GM23338 (cell line): Measurements from ENCODE around the gene ZCCHC24.

Experiments
- CREB1 ChIP-seq: fragments of 250-450 bp; sonication (Bioruptor Pico); IDR thresholded peaks from 2 replicates; pipeline ENCODE4 v1.5.0; 2020; ENCODE audit warnings: low read depth, mild to moderate bottlenecking, moderate library complexity
- EZH2 ChIP-seq: fragments of 200-600 bp; sonication (generic); IDR thresholded peaks from one replicate; pipeline ENCODE4 v1.8.0; 2017; ENCODE audit warnings: antibody characterized with exemption, mild to moderate bottlenecking, low read depth; ENCODE audit not compliant: unreplicated experiment
- EZH2phosphoT487 ChIP-seq: fragments of 200-600 bp; sonication (generic); IDR thresholded peaks from one replicate; pipeline ENCODE4 v1.8.1; 2018; ENCODE audit warnings: antibody characterized with exemption; ENCODE audit not compliant: unreplicated experiment
- JUNB ChIP-seq: IDR thresholded peaks from one replicate; pipeline ENCODE4 v1.6.1; 2016; ENCODE audit warnings: antibody characterized with exemption; ENCODE audit not compliant: unreplicated experiment
- NANOG ChIP-seq: IDR thresholded peaks from 2 replicates; pipeline ENCODE4 v1.6.1; 2016; ENCODE audit warnings: antibody characterized with exemption, borderline replicate concordance
- POLR2AphosphoS5 ChIP-seq: IDR thresholded peaks from 2 replicates; pipeline ENCODE4 v1.6.1; 2016; ENCODE audit warnings: antibody characterized with exemption, low read depth
- STAT1 ChIP-seq: IDR thresholded peaks from one replicate; pipeline ENCODE4 v1.6.1; 2016; ENCODE audit warnings: antibody characterized with exemption; ENCODE audit not compliant: unreplicated experiment
- ZNF331 ChIP-seq: fragments of 250-450 bp; sonication (Bioruptor Pico); IDR thresholded peaks from 2 replicates; pipeline ENCODE4 v1.5.0; 2020; ENCODE audit warnings: low read depth, mild to moderate bottlenecking, moderate library complexity
- TF ChIP-seq, protein P1 (sequence below), 2 experiments: fragments of 200-600 bp in 1 of 2; sonication (generic) in 1 of 2; conservative IDR thresholded peaks; 2 replicates each; pipeline versions ENCODE4 v1.5.1 to v1.6.1; 2016 to 2017; ENCODE audit warnings: antibody characterized with exemption in 2 of 2, low read depth in 2 of 2, mild to moderate bottlenecking in 2 of 2, moderate library complexity in 1 of 2
- TF ChIP-seq, protein P2 (sequence below): IDR thresholded peaks from 2 replicates; pipeline ENCODE4 v1.6.1; 2016; ENCODE audit warnings: antibody characterized with exemption
- TF ChIP-seq, protein P3 (sequence below): IDR thresholded peaks from one replicate; pipeline ENCODE4 v1.6.1; 2018; ENCODE audit warnings: antibody characterized with exemption; ENCODE audit not compliant: unreplicated experiment
- TF ChIP-seq, protein P4 (sequence below): fragments of 250-450 bp; sonication (Bioruptor Pico); IDR thresholded peaks from 2 replicates; pipeline ENCODE4 v1.5.0; 2020; ENCODE audit warnings: mild to moderate bottlenecking, moderate library complexity

DNA sequence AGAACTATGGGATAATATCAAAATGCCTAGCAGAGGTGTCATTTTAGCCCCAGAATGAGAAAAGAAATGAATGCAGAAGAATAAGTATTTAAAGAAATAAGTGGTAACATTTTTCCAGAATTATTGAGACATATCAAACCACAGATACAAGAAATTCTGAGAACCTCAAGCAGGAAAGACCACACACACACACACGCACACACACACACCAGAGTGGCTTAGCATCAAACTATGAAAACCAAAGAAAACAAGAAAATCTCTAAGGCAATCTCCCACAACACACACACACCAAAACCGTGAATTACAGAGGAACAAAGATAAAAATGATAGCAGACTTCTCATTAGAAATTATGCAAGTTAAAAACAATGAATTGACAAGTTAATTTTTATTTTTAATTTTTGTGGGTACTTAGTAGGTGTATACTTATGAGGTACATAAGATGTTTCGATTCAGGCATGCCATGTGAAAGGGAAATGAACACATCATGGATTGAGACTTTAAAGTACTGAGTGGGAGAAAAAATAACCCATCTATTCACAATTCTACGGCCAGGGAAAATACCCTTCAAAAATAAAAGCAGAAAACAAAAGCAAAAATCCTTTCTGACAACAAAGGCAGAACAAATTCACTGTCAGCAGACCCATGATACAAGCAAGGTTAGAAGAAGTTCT lies 83.6 kb downstream of the ZCCHC24 start:
- TF ChIP-seq, protein P1, sequence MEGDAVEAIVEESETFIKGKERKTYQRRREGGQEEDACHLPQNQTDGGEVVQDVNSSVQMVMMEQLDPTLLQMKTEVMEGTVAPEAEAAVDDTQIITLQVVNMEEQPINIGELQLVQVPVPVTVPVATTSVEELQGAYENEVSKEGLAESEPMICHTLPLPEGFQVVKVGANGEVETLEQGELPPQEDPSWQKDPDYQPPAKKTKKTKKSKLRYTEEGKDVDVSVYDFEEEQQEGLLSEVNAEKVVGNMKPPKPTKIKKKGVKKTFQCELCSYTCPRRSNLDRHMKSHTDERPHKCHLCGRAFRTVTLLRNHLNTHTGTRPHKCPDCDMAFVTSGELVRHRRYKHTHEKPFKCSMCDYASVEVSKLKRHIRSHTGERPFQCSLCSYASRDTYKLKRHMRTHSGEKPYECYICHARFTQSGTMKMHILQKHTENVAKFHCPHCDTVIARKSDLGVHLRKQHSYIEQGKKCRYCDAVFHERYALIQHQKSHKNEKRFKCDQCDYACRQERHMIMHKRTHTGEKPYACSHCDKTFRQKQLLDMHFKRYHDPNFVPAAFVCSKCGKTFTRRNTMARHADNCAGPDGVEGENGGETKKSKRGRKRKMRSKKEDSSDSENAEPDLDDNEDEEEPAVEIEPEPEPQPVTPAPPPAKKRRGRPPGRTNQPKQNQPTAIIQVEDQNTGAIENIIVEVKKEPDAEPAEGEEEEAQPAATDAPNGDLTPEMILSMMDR (conservative IDR thresholded peaks at IDR 0.05; ENCODE audit: low read depth in 2 of 2): no peak
- TF ChIP-seq, protein P2, sequence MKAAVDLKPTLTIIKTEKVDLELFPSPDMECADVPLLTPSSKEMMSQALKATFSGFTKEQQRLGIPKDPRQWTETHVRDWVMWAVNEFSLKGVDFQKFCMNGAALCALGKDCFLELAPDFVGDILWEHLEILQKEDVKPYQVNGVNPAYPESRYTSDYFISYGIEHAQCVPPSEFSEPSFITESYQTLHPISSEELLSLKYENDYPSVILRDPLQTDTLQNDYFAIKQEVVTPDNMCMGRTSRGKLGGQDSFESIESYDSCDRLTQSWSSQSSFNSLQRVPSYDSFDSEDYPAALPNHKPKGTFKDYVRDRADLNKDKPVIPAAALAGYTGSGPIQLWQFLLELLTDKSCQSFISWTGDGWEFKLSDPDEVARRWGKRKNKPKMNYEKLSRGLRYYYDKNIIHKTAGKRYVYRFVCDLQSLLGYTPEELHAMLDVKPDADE: no peak
- TF ChIP-seq, protein P3, sequence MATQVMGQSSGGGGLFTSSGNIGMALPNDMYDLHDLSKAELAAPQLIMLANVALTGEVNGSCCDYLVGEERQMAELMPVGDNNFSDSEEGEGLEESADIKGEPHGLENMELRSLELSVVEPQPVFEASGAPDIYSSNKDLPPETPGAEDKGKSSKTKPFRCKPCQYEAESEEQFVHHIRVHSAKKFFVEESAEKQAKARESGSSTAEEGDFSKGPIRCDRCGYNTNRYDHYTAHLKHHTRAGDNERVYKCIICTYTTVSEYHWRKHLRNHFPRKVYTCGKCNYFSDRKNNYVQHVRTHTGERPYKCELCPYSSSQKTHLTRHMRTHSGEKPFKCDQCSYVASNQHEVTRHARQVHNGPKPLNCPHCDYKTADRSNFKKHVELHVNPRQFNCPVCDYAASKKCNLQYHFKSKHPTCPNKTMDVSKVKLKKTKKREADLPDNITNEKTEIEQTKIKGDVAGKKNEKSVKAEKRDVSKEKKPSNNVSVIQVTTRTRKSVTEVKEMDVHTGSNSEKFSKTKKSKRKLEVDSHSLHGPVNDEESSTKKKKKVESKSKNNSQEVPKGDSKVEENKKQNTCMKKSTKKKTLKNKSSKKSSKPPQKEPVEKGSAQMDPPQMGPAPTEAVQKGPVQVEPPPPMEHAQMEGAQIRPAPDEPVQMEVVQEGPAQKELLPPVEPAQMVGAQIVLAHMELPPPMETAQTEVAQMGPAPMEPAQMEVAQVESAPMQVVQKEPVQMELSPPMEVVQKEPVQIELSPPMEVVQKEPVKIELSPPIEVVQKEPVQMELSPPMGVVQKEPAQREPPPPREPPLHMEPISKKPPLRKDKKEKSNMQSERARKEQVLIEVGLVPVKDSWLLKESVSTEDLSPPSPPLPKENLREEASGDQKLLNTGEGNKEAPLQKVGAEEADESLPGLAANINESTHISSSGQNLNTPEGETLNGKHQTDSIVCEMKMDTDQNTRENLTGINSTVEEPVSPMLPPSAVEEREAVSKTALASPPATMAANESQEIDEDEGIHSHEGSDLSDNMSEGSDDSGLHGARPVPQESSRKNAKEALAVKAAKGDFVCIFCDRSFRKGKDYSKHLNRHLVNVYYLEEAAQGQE: no peak
- TF ChIP-seq JUNB (no peak), POLR2AphosphoS5 (no peak), EZH2 (no peak), EZH2phosphoT487 (no peak), NANOG (no peak), CREB1 (CRISPR knock-in tag) (no peak), ZNF331 (no peak), STAT1 (no peak)
- TF ChIP-seq, protein P4, sequence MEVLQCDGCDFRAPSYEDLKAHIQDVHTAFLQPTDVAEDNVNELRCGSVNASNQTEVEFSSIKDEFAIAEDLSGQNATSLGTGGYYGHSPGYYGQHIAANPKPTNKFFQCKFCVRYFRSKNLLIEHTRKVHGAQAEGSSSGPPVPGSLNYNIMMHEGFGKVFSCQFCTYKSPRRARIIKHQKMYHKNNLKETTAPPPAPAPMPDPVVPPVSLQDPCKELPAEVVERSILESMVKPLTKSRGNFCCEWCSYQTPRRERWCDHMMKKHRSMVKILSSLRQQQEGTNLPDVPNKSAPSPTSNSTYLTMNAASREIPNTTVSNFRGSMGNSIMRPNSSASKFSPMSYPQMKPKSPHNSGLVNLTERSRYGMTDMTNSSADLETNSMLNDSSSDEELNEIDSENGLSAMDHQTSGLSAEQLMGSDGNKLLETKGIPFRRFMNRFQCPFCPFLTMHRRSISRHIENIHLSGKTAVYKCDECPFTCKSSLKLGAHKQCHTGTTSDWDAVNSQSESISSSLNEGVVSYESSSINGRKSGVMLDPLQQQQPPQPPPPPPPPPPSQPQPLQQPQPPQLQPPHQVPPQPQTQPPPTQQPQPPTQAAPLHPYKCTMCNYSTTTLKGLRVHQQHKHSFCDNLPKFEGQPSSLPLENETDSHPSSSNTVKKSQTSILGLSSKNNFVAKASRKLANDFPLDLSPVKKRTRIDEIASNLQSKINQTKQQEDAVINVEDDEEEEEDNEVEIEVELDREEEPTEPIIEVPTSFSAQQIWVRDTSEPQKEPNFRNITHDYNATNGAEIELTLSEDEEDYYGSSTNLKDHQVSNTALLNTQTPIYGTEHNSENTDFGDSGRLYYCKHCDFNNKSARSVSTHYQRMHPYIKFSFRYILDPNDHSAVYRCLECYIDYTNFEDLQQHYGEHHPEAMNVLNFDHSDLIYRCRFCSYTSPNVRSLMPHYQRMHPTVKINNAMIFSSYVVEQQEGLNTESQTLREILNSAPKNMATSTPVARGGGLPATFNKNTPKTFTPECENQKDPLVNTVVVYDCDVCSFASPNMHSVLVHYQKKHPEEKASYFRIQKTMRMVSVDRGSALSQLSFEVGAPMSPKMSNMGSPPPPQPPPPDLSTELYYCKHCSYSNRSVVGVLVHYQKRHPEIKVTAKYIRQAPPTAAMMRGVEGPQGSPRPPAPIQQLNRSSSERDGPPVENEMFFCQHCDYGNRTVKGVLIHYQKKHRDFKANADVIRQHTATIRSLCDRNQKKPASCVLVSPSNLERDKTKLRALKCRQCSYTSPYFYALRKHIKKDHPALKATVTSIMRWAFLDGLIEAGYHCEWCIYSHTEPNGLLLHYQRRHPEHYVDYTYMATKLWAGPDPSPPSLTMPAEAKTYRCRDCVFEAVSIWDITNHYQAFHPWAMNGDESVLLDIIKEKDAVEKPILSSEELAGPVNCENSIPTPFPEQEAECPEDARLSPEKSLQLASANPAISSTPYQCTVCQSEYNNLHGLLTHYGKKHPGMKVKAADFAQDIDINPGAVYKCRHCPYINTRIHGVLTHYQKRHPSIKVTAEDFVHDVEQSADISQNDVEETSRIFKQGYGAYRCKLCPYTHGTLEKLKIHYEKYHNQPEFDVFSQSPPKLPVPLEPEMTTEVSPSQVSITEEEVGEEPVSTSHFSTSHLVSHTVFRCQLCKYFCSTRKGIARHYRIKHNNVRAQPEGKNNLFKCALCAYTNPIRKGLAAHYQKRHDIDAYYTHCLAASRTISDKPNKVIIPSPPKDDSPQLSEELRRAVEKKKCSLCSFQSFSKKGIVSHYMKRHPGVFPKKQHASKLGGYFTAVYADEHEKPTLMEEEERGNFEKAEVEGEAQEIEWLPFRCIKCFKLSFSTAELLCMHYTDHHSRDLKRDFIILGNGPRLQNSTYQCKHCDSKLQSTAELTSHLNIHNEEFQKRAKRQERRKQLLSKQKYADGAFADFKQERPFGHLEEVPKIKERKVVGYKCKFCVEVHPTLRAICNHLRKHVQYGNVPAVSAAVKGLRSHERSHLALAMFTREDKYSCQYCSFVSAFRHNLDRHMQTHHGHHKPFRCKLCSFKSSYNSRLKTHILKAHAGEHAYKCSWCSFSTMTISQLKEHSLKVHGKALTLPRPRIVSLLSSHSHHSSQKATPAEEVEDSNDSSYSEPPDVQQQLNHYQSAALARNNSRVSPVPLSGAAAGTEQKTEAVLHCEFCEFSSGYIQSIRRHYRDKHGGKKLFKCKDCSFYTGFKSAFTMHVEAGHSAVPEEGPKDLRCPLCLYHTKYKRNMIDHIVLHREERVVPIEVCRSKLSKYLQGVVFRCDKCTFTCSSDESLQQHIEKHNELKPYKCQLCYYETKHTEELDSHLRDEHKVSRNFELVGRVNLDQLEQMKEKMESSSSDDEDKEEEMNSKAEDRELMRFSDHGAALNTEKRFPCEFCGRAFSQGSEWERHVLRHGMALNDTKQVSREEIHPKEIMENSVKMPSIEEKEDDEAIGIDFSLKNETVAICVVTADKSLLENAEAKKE (CRISPR knock-in tag): no peak
